UCSD-AML1 (cell line): ENCODE results near the gene DIP2B.

Experiments used
- DNase-seq: peaks from one replicate; lab custom pipeline; 2025; ENCODE audit not compliant: unreplicated experiment; lab: John Stamatoyannopoulos, UW

The DIP2B gene

GRCh38 chr12:50725011-50725942 lies 220.5 kb downstream of the DIP2B start:
- DNase-seq = no peak

DNA sequence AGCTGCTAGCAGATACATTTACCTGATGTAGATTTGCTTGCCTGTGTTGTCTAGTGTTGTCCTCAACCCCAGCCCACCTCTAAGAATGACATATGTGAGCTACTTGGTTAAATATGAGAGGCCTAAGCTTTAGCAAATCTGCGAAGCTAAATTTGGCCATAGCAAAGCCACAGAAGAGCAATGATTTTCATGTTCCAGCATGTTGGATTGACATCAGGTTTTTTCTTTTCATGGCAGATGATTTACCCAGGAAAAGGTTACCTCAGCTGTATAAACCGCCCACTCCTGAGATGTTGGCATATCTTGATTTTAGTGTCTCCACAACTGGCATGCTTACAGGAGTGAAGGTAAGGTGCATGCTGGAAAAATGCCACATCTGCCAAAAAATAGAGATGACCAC lies 222.7 kb downstream of the DIP2B start:
- DNase-seq = no peak

GRCh38 chr12:50728417-50728816 lies 223.6 kb downstream of the DIP2B start:
- no peak for DNase-seq

GRCh38 chr12:50728841-50729240 lies 224.1 kb downstream of the DIP2B start:
- no peak for DNase-seq

DNA sequence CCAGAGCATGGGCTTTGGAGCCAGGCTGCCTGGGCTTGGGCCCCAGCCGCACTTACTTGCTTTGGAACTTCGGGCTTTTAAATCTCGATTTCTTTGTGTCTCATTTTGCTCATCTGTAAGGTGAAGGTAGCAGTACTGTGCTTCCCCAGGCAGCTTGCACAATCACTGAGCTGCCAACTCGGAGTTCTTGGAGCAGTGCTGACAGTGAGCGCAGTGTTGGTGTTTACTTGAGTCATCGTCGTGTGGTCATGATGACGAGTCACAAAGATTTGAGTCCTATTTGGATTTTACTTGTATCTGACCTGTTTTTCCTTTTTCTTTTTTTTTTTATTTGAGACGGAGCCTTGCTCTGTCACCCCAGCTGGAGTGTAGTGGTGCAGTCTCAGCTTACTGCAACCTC lies 227.8 kb downstream of the DIP2B start:
- no peak for DNase-seq

DNA sequence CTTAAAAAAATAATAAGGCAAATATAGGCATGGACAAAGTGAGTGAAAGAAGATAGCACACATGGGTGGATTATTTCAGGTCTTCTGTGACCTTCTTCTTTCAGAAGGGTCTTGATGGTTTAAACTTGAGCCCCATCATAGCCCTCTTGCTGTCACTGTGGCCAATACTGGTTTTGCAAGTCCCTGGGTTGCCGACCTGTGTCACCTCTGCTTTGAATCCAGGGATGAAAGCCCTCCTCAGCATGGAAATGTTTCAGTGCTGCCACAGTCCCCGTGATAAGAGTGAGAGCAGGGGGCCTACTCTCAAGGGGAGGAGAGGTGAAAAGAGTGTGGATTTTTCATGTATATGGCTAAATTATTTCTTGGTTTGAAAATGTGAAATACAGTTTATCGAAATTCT lies 228.9 kb downstream of the DIP2B start:
- no peak for DNase-seq

GRCh38 chr12:50734409-50735263 lies 229.9 kb downstream of the DIP2B start:
- no peak for DNase-seq

- DNase-seq = no peak
Observed at GRCh38 chr12:50739611-50740010, 234.8 kb downstream of the DIP2B start.

DNA sequence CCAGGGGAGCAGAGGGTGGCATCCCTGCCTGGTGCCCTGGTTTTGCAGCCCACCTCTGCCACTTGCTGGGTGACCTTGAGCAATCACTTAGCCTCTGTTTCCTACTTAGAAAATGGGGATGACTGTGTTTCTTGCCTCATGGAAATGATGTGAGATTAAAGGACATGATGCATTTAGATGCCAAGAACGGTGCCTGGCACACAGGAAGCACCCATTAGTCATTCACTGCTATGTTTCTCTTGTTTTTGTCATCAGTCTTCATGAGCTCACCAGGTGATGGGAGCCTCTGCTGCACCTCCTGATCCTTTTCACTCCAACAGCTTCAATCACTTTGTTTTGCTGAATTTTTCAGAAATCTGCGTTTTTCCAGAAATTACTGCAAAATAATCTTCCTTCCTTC lies 235.5 kb downstream of the DIP2B start:
- no peak for DNase-seq

- DNase-seq = no peak
Observed at GRCh38 chr12:50742776-50743175, 238.0 kb downstream of the DIP2B start.

DNA sequence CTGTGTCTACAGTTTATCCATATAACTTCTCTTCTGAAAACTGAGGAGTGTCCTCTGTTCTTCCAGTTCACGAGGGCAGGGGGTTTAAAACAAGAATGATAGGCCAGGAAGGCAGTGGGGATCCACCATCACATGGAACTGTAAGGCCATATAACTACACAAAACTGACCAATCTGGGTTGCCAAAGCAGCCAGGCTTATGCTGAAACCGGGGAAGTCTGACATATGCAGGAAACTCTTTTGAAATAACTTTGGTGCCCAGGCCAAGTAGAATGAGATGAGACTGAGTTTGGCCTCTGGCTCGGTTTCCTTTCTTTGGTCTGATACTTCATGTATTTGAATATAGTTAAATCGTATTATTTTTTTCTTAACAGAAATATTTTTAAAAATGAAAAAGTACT lies 241.1 kb downstream of the DIP2B start:
- no peak for DNase-seq

GRCh38 chr12:50746431-50746830 lies 241.6 kb downstream of the DIP2B start:
- DNase-seq = no peak

DNA sequence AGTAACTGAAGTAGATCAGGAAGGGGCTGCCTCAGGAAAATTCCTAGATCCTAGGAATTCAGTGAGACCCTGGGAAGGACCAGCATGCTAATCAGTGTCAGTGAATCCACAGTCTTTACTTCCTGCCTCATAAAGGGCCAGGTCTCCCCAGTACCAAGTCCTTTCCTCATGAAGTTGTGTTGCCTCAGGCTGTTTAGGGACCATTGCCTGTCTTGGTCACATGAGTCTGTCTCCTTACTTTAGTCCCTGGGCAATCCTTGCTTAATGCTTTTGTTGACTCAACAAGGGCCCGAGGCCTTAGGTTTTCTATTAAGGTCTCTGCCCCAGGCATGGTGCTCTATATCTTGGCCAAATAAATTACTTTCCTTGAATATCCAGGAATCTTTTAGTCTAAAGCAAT lies 243.0 kb downstream of the DIP2B start:
- no peak for DNase-seq

GRCh38 chr12:50749459-50749882 lies 244.7 kb downstream of the DIP2B start:
- no peak for DNase-seq

DNA sequence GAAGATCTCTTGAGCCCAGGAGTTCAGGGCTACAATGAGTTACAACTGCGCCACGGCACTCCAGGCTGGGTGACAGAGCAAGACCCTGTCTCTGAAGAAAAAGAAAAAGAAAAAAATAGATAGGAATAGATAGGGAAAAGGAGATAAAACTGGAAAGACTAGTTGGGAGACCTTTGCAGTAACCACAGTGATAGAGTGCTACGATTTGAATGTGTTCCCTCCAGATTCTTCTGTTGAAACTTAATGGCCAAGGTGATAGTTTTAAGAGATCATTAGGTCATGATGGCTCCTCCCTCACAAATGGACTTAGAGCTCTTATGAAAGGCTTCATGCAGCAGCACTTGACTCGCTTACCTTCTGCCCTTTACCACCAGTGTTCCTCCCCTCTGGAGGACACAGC lies 245.6 kb downstream of the DIP2B start:
- no peak for DNase-seq

GRCh38 chr12:50751948-50752721 lies 247.3 kb downstream of the DIP2B start:
- DNase-seq = no peak

- DNase-seq = no peak
Observed at GRCh38 chr12:50753232-50753769, 248.5 kb downstream of the DIP2B start.

DNA sequence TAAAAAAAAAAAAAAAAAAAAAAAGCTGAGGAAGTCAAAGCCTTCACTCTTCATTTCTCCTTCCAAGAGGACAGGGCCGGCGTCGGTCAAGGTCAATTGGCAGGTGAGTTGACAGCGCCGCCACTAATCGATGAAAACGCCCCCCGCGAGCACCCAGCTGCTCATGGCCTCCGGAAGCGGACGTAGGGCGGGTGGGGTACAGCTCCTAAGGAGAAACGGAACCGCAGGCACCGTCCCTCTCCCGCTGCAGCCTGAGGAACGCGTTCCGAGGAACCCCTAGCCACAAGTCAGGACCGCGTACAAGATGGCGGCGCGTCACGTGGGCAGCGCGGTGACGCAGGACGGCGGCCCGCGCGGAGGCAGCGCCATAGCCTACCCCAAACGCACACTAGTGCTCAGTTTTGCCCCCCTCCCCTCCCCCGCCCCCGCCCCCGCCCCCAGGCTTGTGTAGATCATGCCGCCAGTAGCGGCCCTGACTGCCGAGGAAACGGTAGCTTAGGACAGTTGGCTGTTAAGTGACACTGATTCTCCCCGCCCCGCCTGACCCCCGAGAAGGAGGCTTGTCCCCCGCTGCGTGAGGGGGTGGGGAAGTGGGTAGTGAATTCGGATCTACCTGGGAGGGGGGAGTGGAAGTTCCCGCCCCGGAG lies 259.0 kb downstream of the DIP2B start, which contains the start of gene ATF1:
Gene ATF1, plus strand, starts transcription at position 463 of the 647 bp plus-strand sequence. CDS start 16,045 bp downstream, outside the sequence.
- DNase-seq = peak; percentile 94

- DNase-seq = peak; percentile 83
Observed at GRCh38 chr12:50764286-50765094, 259.7 kb downstream of the DIP2B start.
